A549 (cell line): Measurements from ENCODE around the gene TRAPPC10. TPM values are rescaled to one million over a fixed set of nuclear protein-coding genes. Genes with fewer than 3 reads are reported as not detected.

Experiments used
- ATAC-seq, 2 experiments: fragments of 200-7000 bp in 1 of 2; fragments of >200 bp in 1 of 2; cut with Nextera tagmentation in 1 of 2; cut with Tn5 transposase in 1 of 2; 3 replicates each; pipeline versions ENCODE4 v1.8.0 to v1.9.1; 2018 to 2020; ENCODE audit warnings: mild to moderate bottlenecking in 1 of 2, moderate library complexity in 1 of 2
- CTCF ChIA-PET: fragments of 300-600 bp; sonication (Branson Sonifier 250); formaldehyde crosslinking; extraction: SDS; loops from one replicate; lab custom pipeline; 2021; ENCODE audit warnings: antibody characterized with exemption, inconsistent platforms; lab: Yijun Ruan, JAX
- POLR2A ChIA-PET: fragments of 350-600 bp; formaldehyde crosslinking; extraction: SDS; loops from one replicate; lab custom pipeline; 2021; ENCODE audit warnings: antibody characterized with exemption, inconsistent platforms; lab: Yijun Ruan, JAX
- DNase-seq, 2 experiments: peaks; one replicate each; pipeline versions ENCODE4 v3.0.0 to v3.0.0-alpha.2; 2011 to 2016; ENCODE audit warnings: low read depth in 1 of 2, low spot score in 1 of 2
- FAIRE-seq: peaks from 2 replicates; lab custom pipeline; 2011; peaks lifted over from hg19 to GRCh38; lab: Jason Lieb, UNC
- H3K27ac ChIP-seq, 2 experiments: fragments of >200 bp; sonication (Bioruptor Twin); formaldehyde crosslinking; 3 replicates each; pipeline ENCODE4 v1.5.1; 2016 to 2017
- H3K4me1 ChIP-seq: fragments of >200 bp; sonication (Bioruptor Twin); formaldehyde crosslinking; 3 replicates; pipeline ENCODE4 v1.6.1; 2016
- H3K4me2 ChIP-seq: fragments of >200 bp; sonication (Bioruptor Twin); formaldehyde crosslinking; 3 replicates; pipeline ENCODE4 v1.6.1; 2016
- H3K4me3 ChIP-seq: fragments of >200 bp; sonication (Bioruptor Twin); formaldehyde crosslinking; 3 replicates; pipeline ENCODE4 v1.5.1; 2016
- H3K9me3 ChIP-seq: fragments of >200 bp; sonication (Bioruptor Twin); formaldehyde crosslinking; 3 replicates; pipeline ENCODE4 v1.6.1; 2016
- BCL3 ChIP-seq: fragments of >200 bp; sonication (Bioruptor Twin); formaldehyde crosslinking; IDR thresholded peaks from 3 replicates; pipeline ENCODE4 v1.6.1; 2016
- E2F6 ChIP-seq: IDR thresholded peaks from 2 replicates; pipeline ENCODE4 v1.6.1; 2012; ENCODE audit warnings: low read depth, borderline replicate concordance
- GATA3 ChIP-seq: IDR thresholded peaks from 2 replicates; pipeline ENCODE4 v1.6.1; 2012; ENCODE audit warnings: borderline replicate concordance
- HMGXB4 ChIP-seq: fragments of 250-450 bp; sonication (Bioruptor Pico); IDR thresholded peaks from 2 replicates; pipeline ENCODE4 v1.5.0; 2021; ENCODE audit warnings: mild to moderate bottlenecking, moderate library complexity, borderline replicate concordance
- HOXB13 ChIP-seq: fragments of 250-450 bp; sonication (Bioruptor Pico); IDR thresholded peaks from 2 replicates; pipeline ENCODE4 v1.5.0; 2020; ENCODE audit warnings: low read depth, mild to moderate bottlenecking, moderate library complexity
- JUN ChIP-seq, 2 experiments: fragments of >200 bp; sonication (Bioruptor Twin); formaldehyde crosslinking; IDR thresholded peaks; 2 replicates in 1 of 2; 3 replicates in 1 of 2; pipeline ENCODE4 v1.6.1; 2016 to 2017
- KDM1A ChIP-seq: fragments of 200-600 bp; sonication (generic); IDR thresholded peaks from 2 replicates; pipeline ENCODE4 v1.6.1; 2016; ENCODE audit warnings: low read depth, mild to moderate bottlenecking
- MAX ChIP-seq: IDR thresholded peaks from 2 replicates; pipeline ENCODE4 v1.6.1; 2012
- MYC ChIP-seq: IDR thresholded peaks from 2 replicates; pipeline ENCODE4 v1.6.1; 2012; ENCODE audit warnings: mild to moderate bottlenecking, inconsistent platforms, low read length, improper control_type of control experiment, borderline replicate concordance
- NPAS2 ChIP-seq: fragments of 250-450 bp; sonication (Bioruptor Pico); IDR thresholded peaks from 2 replicates; pipeline ENCODE4 v1.8.0; 2022; ENCODE audit warnings: mild to moderate bottlenecking, moderate library complexity, borderline replicate concordance
- PHF8 ChIP-seq: fragments of 200-600 bp; sonication (generic); IDR thresholded peaks from 2 replicates; pipeline ENCODE4 v1.6.1; 2016; ENCODE audit warnings: low read depth, mild to moderate bottlenecking, antibody characterized with exemption, moderate library complexity, borderline replicate concordance
- POLR2A ChIP-seq: IDR thresholded peaks from 2 replicates; pipeline ENCODE4 v1.6.1; 2012; ENCODE audit warnings: mild to moderate bottlenecking, low read length
- ZSCAN20 ChIP-seq: fragments of 250-450 bp; sonication (Bioruptor Pico); IDR thresholded peaks from 2 replicates; pipeline ENCODE4 v1.8.0; 2022; ENCODE audit warnings: mild to moderate bottlenecking, moderate library complexity
- WGBS: methylation state at CpG from one replicate; pipeline ENCODE4 v1.1.6; 2017; ENCODE audit errors: missing lambda C conversion rate; 5-methylcytosine and 5-hydroxymethylcytosine counted together
- polyA minus RNA-seq: library from RNA; depleted of rRNA, polyadenylated mRNA; stranded (reverse); fragments of >200 nt; gene quantifications from 2 replicates; pipeline ENCODE4 v1.2.3, GENCODE V29; 2011; rRNA and poly(A)+ RNA removed
- polyA plus RNA-seq, 4 experiments: library from polyadenylated mRNA; depleted of rRNA in 3 of 4; stranded (reverse); fragments of >200 nt; fragmentation: RNase III in 1 of 4; extraction: RNeasy Plus Mini Kit Qiagen cat#74134 plus additional on column Dnase treatment in 1 of 4; gene quantifications; 2 replicates in 3 of 4; 3 replicates in 1 of 4; pipeline ENCODE4 v1.2.3, GENCODE V29; 2011 to 2017

The TRAPPC10 gene
- polyA plus RNA-seq (2011; rRNA removed) = 27.7 and 32.3 TPM in 2 replicates
- 12.6 and 16.1 TPM in 2 replicates for polyA plus RNA-seq (2012; cell fraction: cytosol; rRNA removed)
- polyA plus RNA-seq (2012; cell fraction: nucleus; rRNA removed) = 29.1 and 37.9 TPM in 2 replicates
- polyA plus RNA-seq (2017; fragmentation: RNase III; extraction: RNeasy Plus Mini Kit Qiagen cat#74134 plus additional on column Dnase treatment) = 11.6 to 12.3 TPM (median 11.8 TPM) in 3 replicates
- polyA minus RNA-seq = 25.1 and 26.4 TPM in 2 replicates

GRCh38 chr21:44011579-44012473 lies at the start of gene TRAPPC10:
TSS of gene TRAPPC10 (plus strand) at chr21:44012309. CDS start at chr21:44012494, 185 bp downstream.
- peak; percentile 92 for ATAC-seq
- Histone ChIP-seq H3K4me3 (peak within 1 kb of the TSS; percentile 98), H3K27ac (peak within 1 kb of the TSS; percentile 99 to 100), H3K4me2 (peak within 1 kb of the TSS; percentile 96), H3K9me3 (no peaks in the 10 kb centered on the region), H3K4me1 (peaks cover 22% of the 10 kb centered on the region)
- DNase-seq = peak; percentile 59 to 80
- no peak for FAIRE-seq
- WGBS = 3% methylated on average over 29 of the region's 107 CpGs
- TF ChIP-seq PHF8 = peak; percentile 67; the same call in 1 of the 2 replicates
- TF ChIP-seq E2F6 = peak; percentile 66; the same call in 1 of the 2 replicates
- no peak for TF ChIP-seq NPAS2 (CRISPR knock-in tag)
- TF ChIP-seq GATA3 = no peak
- peak; percentile 59 to 83; a peak in 3 of 5 replicates for TF ChIP-seq JUN (IDR thresholded peaks at IDR 0.05)
- TF ChIP-seq MAX = peak; percentile 84
- TF ChIP-seq ZSCAN20 (CRISPR knock-in tag) = no peak
- TF ChIP-seq MYC = no peak
- TF ChIP-seq POLR2A = peak; percentile 54
- peak; percentile 58; the same call in 1 of the 3 replicates for TF ChIP-seq BCL3
- TF ChIP-seq, all 56 proteins: peak for 6
- ChIA-PET POLR2A (interaction anchor here (1.4 kb wide), 1 partner anchor 9 kb away, joined by 6 read pairs; no protein-coding TSS in a partner anchor), CTCF (interaction anchor here (0.9 to 1.1 kb wide), 2 partner anchors 11 to 36 kb away, joined by 3 read pairs; no protein-coding TSS in a partner anchor)

GRCh38 chr21:43965911-43966585 lies 46.1 kb upstream of the TRAPPC10 start:
- H3K4me1 ChIP-seq = no peaks in the 10 kb centered on the region
- ATAC-seq = no peak
- no peaks in the 10 kb centered on the region for H3K9me3 ChIP-seq
- DNase-seq = no peak
- no peak overlapping the region for H3K27ac ChIP-seq
- no peak overlapping the region for H3K4me3 ChIP-seq
- 93% methylated on average over 14 of the region's 17 CpGs for WGBS
- no peak overlapping the region for H3K4me2 ChIP-seq
- ChIA-PET CTCF (interaction anchor here (1.3 kb wide), 1 partner anchor 28 kb away, joined by 3 read pairs; no protein-coding TSS in a partner anchor), POLR2A (no interaction called here)
- no peak for TF ChIP-seq MAX
- no peak for TF ChIP-seq HMGXB4 (CRISPR knock-in tag)
- TF ChIP-seq KDM1A = no peak
- no peak for TF ChIP-seq HOXB13
- TF ChIP-seq, all 56 proteins: peak for 0
- FAIRE-seq = no peak
